AG04450 (cell line): Measurements from ENCODE around the gene GARNL3. TPM values are rescaled to one million over a fixed set of nuclear protein-coding genes. Genes with fewer than 3 reads are reported as not detected.

Experiments
- CTCF ChIA-PET: fragments of 300-600, 350-600 bp; formaldehyde crosslinking; extraction: SDS; loops from one replicate; lab custom pipeline; 2022; ENCODE audit warnings: antibody characterized with exemption, inconsistent platforms; lab: Charles Lee
- POLR2A ChIA-PET: fragments of 350-600 bp; formaldehyde crosslinking; extraction: SDS; loops from one replicate; lab custom pipeline; 2021; ENCODE audit warnings: antibody characterized with exemption, inconsistent platforms; lab: Yijun Ruan, JAX
- DNase-seq: peaks from one replicate; pipeline ENCODE4 v3.0.0-alpha.2; 2011; ENCODE audit warnings: low read depth, low spot score
- H3K27ac ChIP-seq: one replicate; pipeline ENCODE4 v1.5.1; 2012; ENCODE audit warnings: low read depth, low read length, control low read depth
- H3K27me3 ChIP-seq: one replicate; pipeline ENCODE4 v1.6.0; 2012; ENCODE audit warnings: low read length; ENCODE audit not compliant: control insufficient read depth, insufficient read depth
- H3K4me3 ChIP-seq: 2 replicates; pipeline ENCODE4 v1.5.1; 2011; ENCODE audit warnings: mild to moderate bottlenecking, low read depth, low read length, control low read depth
- H3K9me3 ChIP-seq: 2 replicates; pipeline ENCODE4 v1.5.1; 2012; ENCODE audit warnings: low read length; ENCODE audit not compliant: control insufficient read depth, insufficient read depth
- polyA plus RNA-seq: library from polyadenylated mRNA; depleted of rRNA; stranded (reverse); fragments of >200 nt; gene quantifications from 2 replicates; pipeline ENCODE4 v1.2.3, GENCODE V29; 2011
- TF ChIP-seq, protein P1 (sequence below): IDR thresholded peaks from 2 replicates; pipeline ENCODE4 v1.5.1; 2011; ENCODE audit warnings: low read depth, low read length, control low read depth, inconsistent platforms

The GARNL3 gene
- polyA plus RNA-seq, 1 experiment: 2.7 TPM

DNA sequence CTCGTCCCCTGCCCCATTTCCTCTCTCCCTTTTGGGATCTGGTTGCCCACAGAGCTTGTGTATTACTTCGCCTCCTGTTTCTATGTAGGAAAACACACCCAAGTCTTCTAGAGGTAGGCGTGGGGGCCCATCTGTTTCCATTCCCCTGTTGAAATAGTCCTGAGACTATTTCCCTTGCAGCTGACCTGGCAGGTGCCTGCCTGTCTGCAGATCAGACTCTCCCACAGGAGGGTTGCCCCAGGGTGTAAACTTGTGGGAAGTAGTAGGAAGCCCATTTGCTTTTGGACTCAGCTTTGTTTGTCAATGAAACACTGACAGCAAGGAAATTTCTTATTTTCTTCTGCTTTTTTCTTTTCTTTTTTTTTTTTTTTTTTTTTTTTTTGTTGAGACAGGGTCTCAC is 16.3 kb upstream of the GARNL3 start:
- ChIA-PET CTCF (no interaction called here), POLR2A (no interaction called here)
- Histone ChIP-seq H3K27me3 (no peaks in the 10 kb centered on the region), H3K4me3 (no peak overlapping the region), H3K27ac (no peak overlapping the region), H3K9me3 (no peaks in the 10 kb centered on the region)
- DNase-seq: no peak
- TF ChIP-seq, protein P1, sequence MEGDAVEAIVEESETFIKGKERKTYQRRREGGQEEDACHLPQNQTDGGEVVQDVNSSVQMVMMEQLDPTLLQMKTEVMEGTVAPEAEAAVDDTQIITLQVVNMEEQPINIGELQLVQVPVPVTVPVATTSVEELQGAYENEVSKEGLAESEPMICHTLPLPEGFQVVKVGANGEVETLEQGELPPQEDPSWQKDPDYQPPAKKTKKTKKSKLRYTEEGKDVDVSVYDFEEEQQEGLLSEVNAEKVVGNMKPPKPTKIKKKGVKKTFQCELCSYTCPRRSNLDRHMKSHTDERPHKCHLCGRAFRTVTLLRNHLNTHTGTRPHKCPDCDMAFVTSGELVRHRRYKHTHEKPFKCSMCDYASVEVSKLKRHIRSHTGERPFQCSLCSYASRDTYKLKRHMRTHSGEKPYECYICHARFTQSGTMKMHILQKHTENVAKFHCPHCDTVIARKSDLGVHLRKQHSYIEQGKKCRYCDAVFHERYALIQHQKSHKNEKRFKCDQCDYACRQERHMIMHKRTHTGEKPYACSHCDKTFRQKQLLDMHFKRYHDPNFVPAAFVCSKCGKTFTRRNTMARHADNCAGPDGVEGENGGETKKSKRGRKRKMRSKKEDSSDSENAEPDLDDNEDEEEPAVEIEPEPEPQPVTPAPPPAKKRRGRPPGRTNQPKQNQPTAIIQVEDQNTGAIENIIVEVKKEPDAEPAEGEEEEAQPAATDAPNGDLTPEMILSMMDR: no peak

DNA sequence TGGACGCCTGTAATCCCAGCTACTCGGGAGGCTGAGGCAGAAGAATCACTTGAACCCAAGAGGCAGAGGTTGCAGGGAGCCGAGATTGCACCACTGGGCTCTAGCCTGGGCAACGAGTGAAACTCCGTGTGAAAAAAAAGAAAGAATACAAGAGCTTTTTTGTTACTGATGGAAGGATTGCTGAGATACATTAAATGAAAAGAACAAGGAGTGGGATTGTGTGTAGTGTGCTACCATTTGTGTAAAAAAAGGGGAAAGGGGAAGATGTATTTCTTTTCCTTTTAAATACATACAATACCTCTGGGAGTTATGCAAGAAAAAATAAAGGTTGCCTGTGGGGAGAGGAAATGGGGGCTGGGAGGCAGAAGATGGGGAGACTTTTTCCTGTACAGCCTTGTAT is 14.7 kb upstream of the GARNL3 start:
- ChIA-PET CTCF (no interaction called here), POLR2A (no interaction called here)
- Histone ChIP-seq H3K27me3 (no peaks in the 10 kb centered on the region), H3K27ac (no peak overlapping the region), H3K9me3 (no peaks in the 10 kb centered on the region), H3K4me3 (no peak overlapping the region)
- TF ChIP-seq, protein P1: no peak
- no peak for DNase-seq

DNA sequence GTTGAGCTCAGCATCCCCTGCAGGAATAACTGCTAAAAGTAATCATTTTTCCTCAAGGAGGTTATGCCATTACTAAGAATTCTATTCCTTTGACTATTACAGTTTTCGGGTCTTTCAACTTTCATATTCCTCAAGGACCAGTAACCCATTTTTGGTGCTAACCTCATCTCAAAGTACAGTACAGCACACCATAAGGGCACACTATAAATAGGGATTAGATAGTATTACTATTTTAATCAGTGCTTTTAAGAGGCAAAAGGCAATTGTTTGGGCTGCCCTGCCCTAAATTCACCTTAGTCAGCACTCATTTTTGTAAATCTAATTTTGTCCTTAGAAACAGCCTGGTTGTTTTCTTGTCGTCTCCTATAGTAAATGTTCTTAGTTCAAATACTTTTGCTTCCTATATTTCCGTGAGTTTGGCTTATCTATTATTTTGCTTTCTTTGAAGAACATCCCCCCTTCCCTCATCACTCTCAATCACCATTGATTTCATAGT is 13.6 kb upstream of the GARNL3 start:
- H3K27me3 ChIP-seq: peaks cover 3% of the 10 kb centered on the region
- H3K4me3 ChIP-seq: no peak overlapping the region
- CTCF ChIA-PET: no interaction called here
- TF ChIP-seq, protein P1: no peak
- no peaks in the 10 kb centered on the region for H3K9me3 ChIP-seq
- DNase-seq: no peak
- POLR2A ChIA-PET: no interaction called here
- H3K27ac ChIP-seq: no peak overlapping the region

DNA sequence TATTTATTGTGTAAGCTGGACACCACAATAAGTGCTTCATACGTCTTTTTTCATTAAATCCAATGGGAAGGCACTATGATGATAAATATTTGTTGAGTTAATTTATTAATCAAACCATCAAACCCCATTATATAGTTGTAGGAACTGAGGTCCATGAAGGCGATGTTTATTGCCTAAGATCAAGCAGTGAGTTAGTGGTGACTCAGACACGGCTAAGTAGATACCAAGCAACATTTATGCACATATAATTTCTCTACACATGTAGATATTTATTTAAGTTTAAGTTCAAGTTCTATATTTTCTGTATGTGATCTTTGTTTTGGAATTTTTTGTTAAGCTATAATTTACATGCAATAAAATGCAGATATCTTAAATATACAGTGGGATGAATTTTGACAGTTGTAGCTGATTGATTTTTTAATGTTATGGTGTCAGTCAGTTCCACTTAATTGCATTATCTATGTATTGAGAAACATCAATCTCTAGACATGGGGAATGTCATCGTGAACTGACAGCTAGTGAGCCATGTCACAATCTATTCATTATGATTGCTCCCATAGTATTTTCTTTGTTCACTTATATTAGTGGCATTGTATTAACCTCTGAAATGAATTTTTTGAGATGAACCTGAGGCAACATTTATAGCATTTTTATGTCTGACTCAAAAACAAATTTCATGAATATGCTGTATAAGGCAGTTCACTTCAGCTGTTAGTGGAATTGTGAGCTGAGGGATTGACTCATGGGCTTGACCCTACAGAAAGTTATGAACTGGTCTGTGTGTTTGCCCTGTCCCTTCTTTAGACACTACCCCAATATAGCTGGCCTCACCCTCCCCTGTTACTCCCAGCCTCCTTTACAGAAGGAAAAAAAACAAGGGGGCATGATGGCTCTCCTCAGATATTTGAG is 11.9 kb upstream of the GARNL3 start:
- Histone ChIP-seq H3K4me3 (no peak overlapping the region), H3K27me3 (peaks cover 3% of the 10 kb centered on the region), H3K9me3 (no peaks in the 10 kb centered on the region), H3K27ac (no peak overlapping the region)
- POLR2A ChIA-PET: no interaction called here
- no peak for DNase-seq
- TF ChIP-seq, protein P1: no peak
- CTCF ChIA-PET: no interaction called here

DNA sequence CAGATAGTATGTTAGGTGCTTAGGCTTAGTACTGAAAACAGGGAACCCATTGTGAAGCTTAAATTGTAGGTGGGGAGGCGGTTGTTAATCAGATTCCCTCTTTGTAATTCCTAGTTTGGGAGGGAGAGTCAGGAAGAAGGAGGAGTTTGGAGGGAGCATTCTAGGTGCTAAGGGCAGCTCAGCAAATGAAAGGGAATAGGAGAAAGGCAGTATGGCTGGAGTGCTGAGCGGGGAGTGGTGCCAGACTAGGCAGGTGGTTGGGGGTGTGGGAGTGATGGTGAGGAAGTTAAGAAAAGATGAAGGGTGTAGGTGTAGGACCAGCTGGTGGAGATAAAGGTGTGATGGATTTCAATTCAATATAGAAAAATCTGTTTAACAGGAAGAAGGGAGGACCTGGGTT is 11.1 kb upstream of the GARNL3 start:
- ChIA-PET POLR2A (no interaction called here), CTCF (no interaction called here)
- H3K27me3 ChIP-seq: peaks cover 3% of the 10 kb centered on the region
- TF ChIP-seq, protein P1: no peak
- no peak overlapping the region for H3K4me3 ChIP-seq
- DNase-seq: no peak
- no peak overlapping the region for H3K27ac ChIP-seq
- no peaks in the 10 kb centered on the region for H3K9me3 ChIP-seq
